HepG2 (cell line): ENCODE data around the gene GATA5. TPM values are rescaled to one million over a fixed set of nuclear protein-coding genes. Genes with fewer than 3 reads are reported as not detected.

Source experiments
- GZF1 ChIP-seq: sonication (generic); formaldehyde crosslinking; IDR thresholded peaks from 2 replicates; pipeline ENCODE4 v1.5.1; 2020; ENCODE audit warnings: mild to moderate bottlenecking, missing genetic modification reagents
- NRL ChIP-seq: sonication (generic); formaldehyde crosslinking; IDR thresholded peaks from 2 replicates; pipeline ENCODE4 v1.5.0; 2020; ENCODE audit warnings: missing genetic modification reagents, mild to moderate bottlenecking, moderate library complexity, borderline replicate concordance
- ZFY ChIP-seq: sonication (generic); formaldehyde crosslinking; IDR thresholded peaks from 2 replicates; pipeline ENCODE4 v1.4.0; 2020; ENCODE audit warnings: missing genetic modification reagents
- ZNF33B ChIP-seq: sonication (generic); formaldehyde crosslinking; IDR thresholded peaks from 2 replicates; pipeline ENCODE4 v1.5.1; 2020; ENCODE audit warnings: mild to moderate bottlenecking, missing genetic modification reagents
- ZNF547 ChIP-seq: sonication (generic); formaldehyde crosslinking; IDR thresholded peaks from 2 replicates; pipeline ENCODE4 v1.5.1; 2020; ENCODE audit warnings: mild to moderate bottlenecking, missing genetic modification reagents
- polyA plus RNA-seq, 8 experiments: library from polyadenylated mRNA; depleted of rRNA in 3 of 8; stranded (reverse) in 7 of 8; unstranded in 1 of 8; fragments of >200 nt; fragmentation: Illumina TruSeq in 4 of 8; extraction: Trizol in 4 of 8; gene quantifications; 2 replicates each; pipeline versions ENCODE4 v1.2.1 to v1.2.3, GENCODE V29; 2011 to 2016; ENCODE audit warnings: low read depth in 4 of 8, missing spikeins in 1 of 8, mixed read lengths in 1 of 8; ENCODE audit not compliant: insufficient read depth in 1 of 8
- total RNA-seq, 5 experiments: library from RNA; depleted of rRNA; stranded (reverse); fragments of >200 nt; fragmentation: Illumina TruSeq; extraction: Trizol; gene quantifications; 2 replicates each; pipeline ENCODE4 v1.2.3, GENCODE V29; 2016; ENCODE audit warnings: low read depth in 1 of 5
- TF ChIP-seq, protein P1 (sequence below): sonication (generic); formaldehyde crosslinking; IDR thresholded peaks from 2 replicates; pipeline ENCODE4 v1.4.0; 2020; ENCODE audit warnings: mild to moderate bottlenecking, missing genetic modification reagents
- TF ChIP-seq, protein P2 (sequence below): sonication (generic); formaldehyde crosslinking; IDR thresholded peaks from 2 replicates; pipeline ENCODE4 v1.4.0; 2020; ENCODE audit warnings: missing genetic modification reagents

Gene GATA5
- total and polyA plus RNA-seq, 2 of the 13 experiments (the other 11 are each of a cell fraction or from before 2014, with no cell fraction given): 0.12 to 0.20 TPM

DNA sequence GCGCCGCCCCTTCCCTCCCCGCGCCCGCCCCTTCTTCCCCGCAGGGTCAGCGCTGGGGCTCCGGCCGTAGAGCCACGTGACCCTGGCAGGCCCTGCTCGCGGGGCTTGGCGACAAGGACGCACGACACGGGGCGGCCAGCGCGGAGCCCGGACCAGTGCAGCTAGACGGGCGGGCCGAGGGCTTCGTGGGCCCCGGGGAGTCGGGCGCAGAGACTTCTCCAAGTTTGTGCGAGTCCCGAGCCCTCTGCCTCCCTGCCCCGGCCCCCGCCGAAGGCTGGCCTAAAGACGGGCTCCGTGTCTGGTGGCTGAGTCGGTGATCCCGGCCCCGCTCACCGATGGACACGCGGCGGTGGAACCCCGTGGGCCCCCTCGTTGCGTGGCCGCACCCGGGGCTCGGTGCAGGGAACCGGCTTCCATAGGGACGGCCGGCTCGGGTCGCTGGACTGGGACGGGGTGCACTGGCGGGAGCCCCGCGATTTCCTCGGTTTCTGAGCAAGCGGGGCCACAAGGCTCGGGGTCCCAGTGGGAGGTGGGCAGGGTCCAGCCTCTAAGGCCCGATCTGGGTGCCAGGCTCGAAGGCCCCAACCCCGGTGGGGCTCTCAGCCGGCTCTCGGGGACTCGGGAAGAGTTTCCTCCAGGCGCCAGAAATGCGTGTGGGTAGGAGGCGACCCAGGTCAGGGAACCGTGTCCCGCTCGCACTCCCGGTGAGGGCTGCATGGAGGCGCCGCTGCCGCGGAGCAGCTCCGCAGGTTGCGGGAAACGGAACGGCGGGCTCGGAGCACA lies 452 bp upstream of the GATA5 start (continued):
- TF ChIP-seq NRL (CRISPR knock-in tag) (0 out of 2 replicates have a peak, but pooled peaks have one; percentile 54), ZNF33B (CRISPR knock-in tag) (0 out of 2 replicates have a peak, but pooled peaks have one; percentile 54), GZF1 (CRISPR knock-in tag) (no peak), ZFY (CRISPR knock-in tag) (peak; percentile 52), ZNF547 (CRISPR knock-in tag) (0 out of 2 replicates have a peak, but pooled peaks have one; percentile 23)
- TF ChIP-seq, protein P1, sequence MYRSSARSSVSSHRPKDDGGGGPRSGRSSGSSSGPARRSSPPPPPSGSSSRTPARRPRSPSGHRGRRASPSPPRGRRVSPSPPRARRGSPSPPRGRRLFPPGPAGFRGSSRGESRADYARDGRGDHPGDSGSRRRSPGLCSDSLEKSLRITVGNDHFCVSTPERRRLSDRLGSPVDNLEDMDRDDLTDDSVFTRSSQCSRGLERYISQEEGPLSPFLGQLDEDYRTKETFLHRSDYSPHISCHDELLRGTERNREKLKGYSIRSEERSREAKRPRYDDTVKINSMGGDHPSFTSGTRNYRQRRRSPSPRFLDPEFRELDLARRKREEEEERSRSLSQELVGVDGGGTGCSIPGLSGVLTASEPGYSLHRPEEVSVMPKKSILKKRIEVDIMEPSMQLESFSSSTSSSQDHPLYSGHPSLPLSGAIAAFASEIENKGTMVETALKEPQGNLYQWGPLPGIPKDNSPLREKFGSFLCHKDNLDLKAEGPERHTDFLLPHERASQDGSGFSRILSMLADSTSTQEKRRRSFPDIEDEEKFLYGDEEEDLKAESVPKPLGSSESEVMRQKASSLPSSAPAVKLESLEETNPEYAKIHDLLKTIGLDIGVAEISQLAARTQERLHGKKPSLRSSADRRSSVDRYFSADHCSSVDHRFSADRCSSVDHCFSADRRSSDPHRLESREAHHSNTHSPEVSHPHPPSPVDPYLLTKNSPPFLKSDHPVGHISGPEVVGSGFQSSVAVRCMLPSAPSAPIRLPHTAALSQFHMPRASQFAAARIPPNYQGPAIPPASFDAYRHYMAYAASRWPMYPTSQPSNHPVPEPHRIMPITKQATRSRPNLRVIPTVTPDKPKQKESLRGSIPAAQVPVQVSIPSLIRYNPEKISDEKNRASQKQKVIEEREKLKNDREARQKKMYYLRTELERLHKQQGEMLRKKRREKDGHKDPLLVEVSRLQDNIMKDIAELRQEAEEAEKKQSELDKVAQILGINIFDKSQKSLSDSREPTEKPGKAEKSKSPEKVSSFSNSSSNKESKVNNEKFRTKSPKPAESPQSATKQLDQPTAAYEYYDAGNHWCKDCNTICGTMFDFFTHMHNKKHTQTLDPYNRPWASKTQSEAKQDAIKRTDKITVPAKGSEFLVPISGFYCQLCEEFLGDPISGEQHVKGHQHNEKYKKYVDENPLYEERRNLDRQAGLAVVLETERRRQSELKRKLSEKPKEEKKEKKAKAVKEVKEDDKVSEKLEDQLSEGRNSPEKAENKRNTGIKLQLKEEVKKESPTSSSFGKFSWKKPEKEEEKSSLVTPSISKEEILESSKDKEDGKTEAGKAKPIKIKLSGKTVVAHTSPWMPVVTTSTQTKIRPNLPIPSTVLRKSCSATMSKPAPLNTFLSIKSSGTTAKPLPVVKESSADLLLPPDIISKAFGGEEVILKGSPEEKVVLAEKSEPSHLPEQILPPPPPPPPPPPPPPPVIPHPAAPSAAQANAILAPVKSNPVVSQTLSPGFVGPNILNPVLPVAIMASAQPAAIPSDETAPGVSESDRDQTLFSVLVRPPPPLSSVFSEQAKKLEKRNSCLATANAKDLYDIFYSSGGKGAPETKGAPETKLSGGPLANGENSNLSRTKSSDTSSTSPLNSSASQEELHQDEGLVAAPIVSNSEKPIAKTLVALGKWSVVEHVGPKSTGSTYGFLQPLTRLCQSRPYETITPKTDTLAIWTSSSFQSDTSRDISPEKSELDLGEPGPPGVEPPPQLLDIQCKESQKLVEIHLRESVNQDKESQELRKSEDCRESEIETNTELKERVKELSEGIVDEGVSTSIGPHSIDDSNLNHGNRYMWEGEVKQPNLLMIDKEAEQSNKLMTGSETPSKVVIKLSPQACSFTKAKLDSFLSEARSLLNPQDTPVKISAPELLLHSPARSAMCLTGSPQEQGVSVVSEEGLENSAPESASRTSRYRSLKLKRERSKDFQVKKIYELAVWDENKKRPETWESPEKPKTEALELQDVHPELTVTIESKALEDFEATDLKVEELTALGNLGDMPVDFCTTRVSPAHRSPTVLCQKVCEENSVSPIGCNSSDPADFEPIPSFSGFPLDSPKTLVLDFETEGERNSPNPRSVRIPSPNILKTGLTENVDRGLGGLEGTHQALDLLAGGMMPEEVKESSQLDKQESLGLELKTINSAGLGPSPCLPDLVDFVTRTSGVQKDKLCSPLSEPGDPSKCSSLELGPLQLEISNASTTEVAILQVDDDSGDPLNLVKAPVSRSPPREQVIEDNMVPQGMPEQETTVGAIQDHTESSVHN (CRISPR knock-in tag): no peak
- TF ChIP-seq, protein P2, sequence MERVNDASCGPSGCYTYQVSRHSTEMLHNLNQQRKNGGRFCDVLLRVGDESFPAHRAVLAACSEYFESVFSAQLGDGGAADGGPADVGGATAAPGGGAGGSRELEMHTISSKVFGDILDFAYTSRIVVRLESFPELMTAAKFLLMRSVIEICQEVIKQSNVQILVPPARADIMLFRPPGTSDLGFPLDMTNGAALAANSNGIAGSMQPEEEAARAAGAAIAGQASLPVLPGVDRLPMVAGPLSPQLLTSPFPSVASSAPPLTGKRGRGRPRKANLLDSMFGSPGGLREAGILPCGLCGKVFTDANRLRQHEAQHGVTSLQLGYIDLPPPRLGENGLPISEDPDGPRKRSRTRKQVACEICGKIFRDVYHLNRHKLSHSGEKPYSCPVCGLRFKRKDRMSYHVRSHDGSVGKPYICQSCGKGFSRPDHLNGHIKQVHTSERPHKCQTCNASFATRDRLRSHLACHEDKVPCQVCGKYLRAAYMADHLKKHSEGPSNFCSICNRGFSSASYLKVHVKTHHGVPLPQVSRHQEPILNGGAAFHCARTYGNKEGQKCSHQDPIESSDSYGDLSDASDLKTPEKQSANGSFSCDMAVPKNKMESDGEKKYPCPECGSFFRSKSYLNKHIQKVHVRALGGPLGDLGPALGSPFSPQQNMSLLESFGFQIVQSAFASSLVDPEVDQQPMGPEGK (CRISPR knock-in tag): peak; percentile 61; the same call in 1 of the 2 replicates
